ENCODE measurements around the gene AGPAT3. TPM values are rescaled to one million over a fixed set of nuclear protein-coding genes. Genes with fewer than 3 reads are reported as not detected.
A peak's percentile ranks its signal among the peaks of the same experiment; 100 is the strongest.

Gene AGPAT3
- total RNA-seq, 1 donor from 2014 or later = 7.8 TPM

GRCh38 chr21:43951911-43952703 lies 87.1 kb downstream of the AGPAT3 start:
- H3K9ac ChIP-seq = no peak overlapping the region
- TF ChIP-seq EZH2 (IDR thresholded peaks at IDR 0.05) (no peak), EZH2phosphoT487 (IDR thresholded peaks at IDR 0.05) (no peak)
- TF ChIP-seq, protein P1, sequence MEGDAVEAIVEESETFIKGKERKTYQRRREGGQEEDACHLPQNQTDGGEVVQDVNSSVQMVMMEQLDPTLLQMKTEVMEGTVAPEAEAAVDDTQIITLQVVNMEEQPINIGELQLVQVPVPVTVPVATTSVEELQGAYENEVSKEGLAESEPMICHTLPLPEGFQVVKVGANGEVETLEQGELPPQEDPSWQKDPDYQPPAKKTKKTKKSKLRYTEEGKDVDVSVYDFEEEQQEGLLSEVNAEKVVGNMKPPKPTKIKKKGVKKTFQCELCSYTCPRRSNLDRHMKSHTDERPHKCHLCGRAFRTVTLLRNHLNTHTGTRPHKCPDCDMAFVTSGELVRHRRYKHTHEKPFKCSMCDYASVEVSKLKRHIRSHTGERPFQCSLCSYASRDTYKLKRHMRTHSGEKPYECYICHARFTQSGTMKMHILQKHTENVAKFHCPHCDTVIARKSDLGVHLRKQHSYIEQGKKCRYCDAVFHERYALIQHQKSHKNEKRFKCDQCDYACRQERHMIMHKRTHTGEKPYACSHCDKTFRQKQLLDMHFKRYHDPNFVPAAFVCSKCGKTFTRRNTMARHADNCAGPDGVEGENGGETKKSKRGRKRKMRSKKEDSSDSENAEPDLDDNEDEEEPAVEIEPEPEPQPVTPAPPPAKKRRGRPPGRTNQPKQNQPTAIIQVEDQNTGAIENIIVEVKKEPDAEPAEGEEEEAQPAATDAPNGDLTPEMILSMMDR (IDR thresholded peaks at IDR 0.05) = no peak
- Mint-ChIP-seq H3K36me3 (peaks cover 9% of the 10 kb centered on the region), H3K4me3 (no peak overlapping the region), H3K27ac (peak overlapping the region; percentile 34), H3K9me3 (peaks cover 8% of the 10 kb centered on the region), H3K4me1 (peaks cover 20% of the 10 kb centered on the region), H3K27me3 (ENCODE audit: insufficient read depth, low read depth) (peaks cover 2% of the 10 kb centered on the region)
- H3K27ac ChIP-seq = no peak overlapping the region
- H2AFZ ChIP-seq (replicated peaks) = no peak overlapping the region
- no peak overlapping the region for H3K4me3 ChIP-seq
- no peak overlapping the region for H3K4me2 ChIP-seq
- H3K9me3 ChIP-seq (ENCODE audit: low read depth) = no peaks in the 10 kb centered on the region
- H3K79me2 ChIP-seq (ENCODE audit: low read depth) = no peaks in the 10 kb centered on the region
- H3F3A ChIP-seq (ENCODE audit: low read depth) = peaks cover 2% of the 10 kb centered on the region
- H4K20me1 ChIP-seq (ENCODE audit: low read depth) = no peaks in the 10 kb centered on the region
- no peaks in the 10 kb centered on the region for H3K36me3 ChIP-seq
- no peaks in the 10 kb centered on the region for H3K4me1 ChIP-seq
- no peak for DNase-seq (ENCODE audit: low spot score)
- H3K27me3 ChIP-seq = no peaks in the 10 kb centered on the region

DNA sequence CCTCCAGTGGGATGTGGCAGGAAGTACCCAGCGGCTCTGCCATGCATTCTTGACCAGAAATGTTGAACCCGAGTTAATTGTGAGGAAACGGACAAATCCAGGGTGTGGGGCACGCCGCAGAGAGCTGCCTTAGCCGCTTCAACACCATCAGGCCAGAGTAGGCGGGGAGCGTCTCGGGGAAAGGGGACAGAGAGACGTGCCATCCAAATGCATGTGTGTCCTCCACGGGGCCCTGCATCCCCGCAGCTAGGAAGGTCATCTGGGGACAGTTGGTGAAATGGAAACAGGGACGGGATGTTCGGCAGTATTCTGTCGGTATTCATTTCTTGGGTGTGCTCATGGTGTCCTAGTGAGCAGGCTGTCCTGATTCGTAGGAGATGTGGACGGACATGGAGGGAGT lies 88.0 kb downstream of the AGPAT3 start:
- H3K9ac ChIP-seq = no peak overlapping the region
- no peak overlapping the region for H3K27ac ChIP-seq
- Mint-ChIP-seq H3K27me3 (ENCODE audit: insufficient read depth, low read depth) (peaks cover 2% of the 10 kb centered on the region), H3K36me3 (peaks cover 8% of the 10 kb centered on the region), H3K4me1 (peaks cover 20% of the 10 kb centered on the region), H3K9me3 (peaks cover 8% of the 10 kb centered on the region), H3K27ac (no peak overlapping the region), H3K4me3 (no peak overlapping the region)
- no peaks in the 10 kb centered on the region for H3K79me2 ChIP-seq (ENCODE audit: low read depth)
- no peaks in the 10 kb centered on the region for H3K36me3 ChIP-seq
- H4K20me1 ChIP-seq (ENCODE audit: low read depth) = no peaks in the 10 kb centered on the region
- H3K4me1 ChIP-seq = peaks cover 4% of the 10 kb centered on the region
- no peak overlapping the region for H2AFZ ChIP-seq (replicated peaks)
- no peaks in the 10 kb centered on the region for H3K27me3 ChIP-seq
- no peak for DNase-seq (ENCODE audit: low spot score)
- peaks cover 2% of the 10 kb centered on the region for H3F3A ChIP-seq (ENCODE audit: low read depth)
- no peak overlapping the region for H3K4me2 ChIP-seq
- no peaks in the 10 kb centered on the region for H3K9me3 ChIP-seq (ENCODE audit: low read depth)
- TF ChIP-seq EZH2 (IDR thresholded peaks at IDR 0.05) = no peak
- TF ChIP-seq, protein P1 (IDR thresholded peaks at IDR 0.05) = no peak
- no peak overlapping the region for H3K4me3 ChIP-seq

- Mint-ChIP-seq H3K27me3 (ENCODE audit: insufficient read depth, low read depth) (peaks cover 2% of the 10 kb centered on the region), H3K4me1 (peaks cover 20% of the 10 kb centered on the region), H3K4me3 (no peak overlapping the region), H3K9me3 (peaks cover 4% of the 10 kb centered on the region), H3K27ac (peak overlapping the region; percentile 46), H3K36me3 (peaks cover 4% of the 10 kb centered on the region)
- Histone ChIP-seq H3K36me3 (no peaks in the 10 kb centered on the region), H4K20me1 (ENCODE audit: low read depth) (no peaks in the 10 kb centered on the region), H3K79me2 (ENCODE audit: low read depth) (no peaks in the 10 kb centered on the region), H3K4me3 (no peak overlapping the region), H3K9me3 (ENCODE audit: low read depth) (no peaks in the 10 kb centered on the region), H3K27ac (no peak overlapping the region), H3K27me3 (no peaks in the 10 kb centered on the region), H3K9ac (no peak overlapping the region), H3K4me1 (peaks cover 7% of the 10 kb centered on the region), H2AFZ (replicated peaks) (no peak overlapping the region), H3K4me2 (no peak overlapping the region), H3F3A (ENCODE audit: low read depth) (peaks cover 8% of the 10 kb centered on the region)
- TF ChIP-seq EZH2 (IDR thresholded peaks at IDR 0.05) (no peak), EZH2phosphoT487 (IDR thresholded peaks at IDR 0.05) (no peak)
- TF ChIP-seq, protein P1 (IDR thresholded peaks at IDR 0.05) = no peak
- no peak for DNase-seq (ENCODE audit: low spot score)
These were observed 89.0 kb downstream of the AGPAT3 start for GRCh38 chr21:43954042-43954441.
